Activated naive CD4-positive, alpha-beta T cell treated with anti-CD3 and anti-CD28 coated beads, Interleukin-2, amount 50 U/mL, for 72 hours (primary cell): Measurements from ENCODE around the gene RGS16. TPM values are rescaled to one million over a fixed set of nuclear protein-coding genes. Genes with fewer than 3 reads are reported as not detected.

Experiments used
- total RNA-seq, 2 donors: library from RNA; stranded (reverse); gene quantifications; one replicate each; pipeline ENCODE4 v1.2.3, GENCODE V29; 2022

The RGS16 gene
- total RNA-seq, 2 donors from 2014 or later: 36.0 to 64.5 TPM

Other genes starting within 250 kb of the RGS16 start
- gene GLUL, start 212.6 kb downstream of the RGS16 start, total RNA-seq: 100 to 1,000 TPM; 106 to 201 TPM
- not detected for gene TEDDM1, start 203.7 kb downstream of the RGS16 start, total RNA-seq
- not detected for gene RGSL1, start 154.2 kb downstream of the RGS16 start, total RNA-seq
- gene RNASEL, start 15.1 kb downstream of the RGS16 start, total RNA-seq: 1 to 10 TPM; 3.6 to 5.2 TPM
- gene RGS8, start 80.2 kb upstream of the RGS16 start, total RNA-seq: not detected
- 1 to 10 TPM; 1.2 to 3.4 TPM for gene NPL, start 185.4 kb upstream of the RGS16 start, total RNA-seq
- 100 to 1,000 TPM; 162 to 212 TPM for gene DHX9, start 235.0 kb upstream of the RGS16 start, total RNA-seq